Stimulated activated CD8-positive, alpha-beta memory T cell treated with anti-CD3 and anti-CD28 coated beads, Interleukin-7, amount 100 ng/mL, for 1 hour (primary cell): Measurements from ENCODE around the gene GRM7.
"Not testable (repeated sequence)": the region's sequence is repeated elsewhere in the genome, so short reads cannot be mapped to it uniquely, and the experiment has no call there.

Source experiments
- DNase-seq, 2 donors: peaks; one replicate each; pipeline ENCODE4 v3.0.0-alpha.2; 2020; ENCODE audit warnings: low read depth in 2 of 2

GRM7 gene

DNA sequence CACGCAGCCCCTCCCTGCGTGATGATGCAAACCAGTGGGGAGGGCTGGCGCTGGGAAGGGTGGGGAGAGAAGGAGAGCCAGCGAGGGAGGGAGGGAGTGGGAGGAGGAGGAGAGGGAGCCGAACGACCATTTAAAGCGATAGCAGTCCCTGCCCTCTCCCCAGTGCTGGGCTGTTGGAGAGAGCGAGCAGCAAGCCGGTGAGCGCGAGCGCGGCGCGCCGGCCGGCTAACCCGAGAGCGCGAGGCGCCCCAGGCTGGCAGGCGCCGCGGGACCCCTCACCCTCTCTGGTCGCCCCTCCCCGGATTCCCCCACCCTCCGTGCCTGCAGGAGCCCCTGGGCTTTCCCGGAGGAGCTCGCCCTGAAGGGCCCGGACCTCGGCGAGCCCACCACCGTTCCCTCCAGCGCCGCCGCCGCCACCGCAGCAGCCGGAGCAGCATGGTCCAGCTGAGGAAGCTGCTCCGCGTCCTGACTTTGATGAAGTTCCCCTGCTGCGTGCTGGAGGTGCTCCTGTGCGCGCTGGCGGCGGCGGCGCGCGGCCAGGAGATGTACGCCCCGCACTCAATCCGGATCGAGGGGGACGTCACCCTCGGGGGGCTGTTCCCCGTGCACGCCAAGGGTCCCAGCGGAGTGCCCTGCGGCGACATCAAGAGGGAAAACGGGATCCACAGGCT lies at the start of gene GRM7:
Gene GRM7, plus strand, starts transcription at position 162 of the 671 bp plus-strand sequence.
- no peak for DNase-seq

DNA sequence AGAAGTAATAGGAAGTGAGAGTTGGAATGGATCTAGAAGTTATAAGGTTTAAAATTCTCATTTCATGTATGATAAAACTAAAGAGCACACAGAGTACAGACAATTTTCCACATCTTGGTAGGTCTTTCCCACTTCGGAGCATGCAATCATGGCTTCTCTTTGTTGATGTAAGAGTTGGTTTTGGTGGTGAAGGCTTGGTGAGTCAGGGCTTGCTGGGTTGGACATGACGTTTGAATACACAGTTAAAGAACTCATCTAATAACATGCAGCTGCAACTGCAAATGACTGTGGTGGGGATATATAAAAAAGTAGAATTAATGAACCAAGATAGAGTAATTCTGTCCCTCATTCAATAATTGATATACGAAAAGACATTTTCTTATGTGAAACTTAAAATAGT lies 39.5 kb upstream of the GRM7 start:
- no peak for DNase-seq

DNA sequence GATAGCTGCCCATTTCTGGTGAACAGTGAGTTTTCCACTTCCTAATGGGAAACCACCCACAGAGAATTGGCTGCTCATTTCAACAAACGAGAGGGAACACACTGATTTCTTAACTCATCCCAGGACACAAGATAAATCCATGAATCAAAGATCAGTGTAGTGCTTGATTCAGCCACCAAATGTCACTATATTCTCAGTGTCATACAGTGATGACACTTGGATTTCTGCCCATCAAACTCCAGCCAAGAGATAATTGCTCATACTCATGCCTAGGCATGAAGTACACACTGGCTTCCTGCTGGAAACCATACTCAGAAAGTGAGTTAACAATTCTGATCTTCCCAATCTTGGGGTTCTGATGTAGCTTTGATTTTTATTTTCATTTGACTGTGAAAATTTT lies 35.4 kb upstream of the GRM7 start:
- DNase-seq = no peak

DNA sequence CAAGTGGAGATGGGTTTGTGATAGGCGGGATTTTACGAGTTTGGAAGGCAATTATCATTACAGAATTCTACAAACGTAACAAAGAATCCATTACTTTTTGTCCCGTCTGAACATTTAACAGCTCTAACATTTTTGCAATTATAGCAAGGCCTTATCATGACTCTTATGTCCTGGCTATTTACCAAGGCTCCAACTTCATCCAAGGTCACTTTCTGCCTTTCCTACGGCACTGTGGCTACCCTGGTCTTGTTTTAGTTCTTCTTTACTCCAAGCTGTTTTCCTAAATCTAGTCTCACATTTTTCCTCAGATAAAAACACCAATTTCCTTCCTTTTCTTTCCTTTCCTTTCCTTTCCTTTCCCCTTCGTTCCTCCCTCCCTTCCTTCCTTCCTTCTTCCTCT lies 33.5 kb upstream of the GRM7 start:
- DNase-seq = no peak

DNA sequence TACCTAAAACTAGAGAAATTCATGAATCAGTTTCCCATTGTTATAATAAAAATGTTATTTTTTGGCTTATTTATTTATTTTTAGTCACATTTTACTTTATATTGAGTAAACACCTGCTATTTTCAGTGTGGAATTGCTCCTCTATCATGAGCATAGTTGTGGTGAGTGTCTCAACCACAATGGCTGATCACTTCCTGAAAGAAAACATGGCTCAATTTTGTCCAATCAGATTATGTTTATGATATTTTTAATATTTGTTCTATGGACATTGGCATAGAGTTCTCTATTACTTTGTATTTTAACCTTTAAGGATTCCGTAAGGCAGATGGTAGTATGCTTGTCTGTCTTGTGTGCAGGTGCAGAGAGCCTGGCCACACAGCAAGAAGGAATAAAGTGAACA lies 16.2 kb upstream of the GRM7 start:
- no peak for DNase-seq

DNA sequence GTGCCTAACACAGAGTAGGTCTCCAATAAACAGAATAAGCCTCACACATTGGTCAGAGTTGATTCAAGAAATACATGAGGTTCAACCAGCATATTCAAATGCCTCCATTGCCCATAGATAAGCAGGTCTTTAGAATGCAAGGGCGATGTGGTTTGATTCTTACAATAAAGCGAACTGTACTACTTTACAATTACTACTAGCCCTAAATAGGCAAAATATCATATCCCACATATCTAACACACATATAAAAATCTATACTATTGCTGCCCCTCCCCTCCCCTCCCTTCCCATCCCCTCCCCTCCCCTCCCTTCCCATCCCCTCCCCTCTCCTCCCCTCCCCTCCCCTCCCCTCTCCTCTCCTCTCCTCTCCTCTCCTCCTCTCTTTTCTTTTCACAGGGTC lies 6.7 kb upstream of the GRM7 start:
- DNase-seq = no peak

DNA sequence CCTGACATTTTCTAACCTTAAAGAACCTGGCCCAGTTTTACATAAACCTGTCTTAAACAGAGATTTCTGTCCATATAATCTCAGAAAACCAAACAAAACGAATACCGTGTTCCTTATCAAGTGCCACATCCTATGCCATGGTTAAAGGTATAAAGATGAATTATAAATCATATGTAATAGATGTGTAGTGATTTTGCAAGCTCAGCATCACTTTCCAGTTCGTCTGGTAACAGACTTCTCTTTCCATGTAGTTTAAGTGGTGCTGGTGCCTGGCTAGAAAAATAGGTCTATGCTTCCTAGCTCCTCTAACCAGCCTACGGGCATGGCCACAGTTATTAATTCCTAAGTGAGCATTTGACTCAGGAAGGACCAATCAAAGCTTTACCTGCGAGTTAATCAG lies 3.4 kb upstream of the GRM7 start:
- DNase-seq = no peak

DNA sequence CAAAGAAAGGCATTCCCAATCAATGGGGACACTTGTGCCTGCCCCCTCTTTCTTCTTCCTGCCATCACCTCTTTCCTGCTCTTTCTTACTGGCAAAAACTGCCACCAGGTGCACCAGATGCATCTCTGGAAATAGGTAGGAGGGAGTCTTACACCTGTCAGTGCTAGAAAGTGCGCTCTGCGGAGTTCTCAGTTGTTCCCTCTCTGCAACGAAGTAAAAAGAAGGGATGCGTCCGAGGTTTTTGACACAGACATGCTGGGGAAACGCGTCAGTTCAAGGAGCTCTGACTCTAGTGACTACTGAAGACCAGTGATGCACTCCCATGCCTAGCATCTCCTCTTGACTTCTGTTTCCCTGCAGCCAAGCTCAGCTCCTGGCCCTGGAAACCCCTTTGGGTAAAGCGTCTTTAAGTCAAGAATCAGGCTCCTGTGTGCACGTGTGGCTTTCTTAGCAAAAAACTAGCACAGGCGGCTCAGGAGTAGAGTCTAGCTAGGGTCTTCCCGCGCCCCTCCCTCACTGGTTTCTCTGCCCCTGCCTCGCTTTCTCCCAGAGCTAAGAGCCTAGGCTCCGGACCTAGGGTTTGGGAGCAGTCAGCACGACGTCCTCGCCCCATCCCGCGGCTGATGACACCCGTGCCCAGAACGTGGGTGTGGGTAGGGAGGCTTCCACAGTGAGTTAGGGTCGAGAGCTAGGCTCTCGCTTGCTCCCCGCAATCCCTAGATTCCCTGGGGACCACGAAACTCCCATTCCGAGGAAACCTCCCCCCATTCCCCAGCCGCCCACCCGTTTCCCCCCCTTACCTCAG lies 564 bp upstream of the GRM7 start:
- DNase-seq = no peak

DNA sequence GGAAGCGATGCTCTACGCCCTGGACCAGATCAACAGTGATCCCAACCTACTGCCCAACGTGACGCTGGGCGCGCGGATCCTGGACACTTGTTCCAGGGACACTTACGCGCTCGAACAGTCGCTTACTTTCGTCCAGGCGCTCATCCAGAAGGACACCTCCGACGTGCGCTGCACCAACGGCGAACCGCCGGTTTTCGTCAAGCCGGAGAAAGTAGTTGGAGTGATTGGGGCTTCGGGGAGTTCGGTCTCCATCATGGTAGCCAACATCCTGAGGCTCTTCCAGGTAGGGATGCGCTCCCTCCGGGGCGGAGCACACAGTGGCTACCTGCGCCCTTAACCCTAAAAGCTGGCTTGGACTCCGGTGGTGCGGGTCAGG lies 698 bp downstream of the GRM7 start:
- no peak for DNase-seq

DNA sequence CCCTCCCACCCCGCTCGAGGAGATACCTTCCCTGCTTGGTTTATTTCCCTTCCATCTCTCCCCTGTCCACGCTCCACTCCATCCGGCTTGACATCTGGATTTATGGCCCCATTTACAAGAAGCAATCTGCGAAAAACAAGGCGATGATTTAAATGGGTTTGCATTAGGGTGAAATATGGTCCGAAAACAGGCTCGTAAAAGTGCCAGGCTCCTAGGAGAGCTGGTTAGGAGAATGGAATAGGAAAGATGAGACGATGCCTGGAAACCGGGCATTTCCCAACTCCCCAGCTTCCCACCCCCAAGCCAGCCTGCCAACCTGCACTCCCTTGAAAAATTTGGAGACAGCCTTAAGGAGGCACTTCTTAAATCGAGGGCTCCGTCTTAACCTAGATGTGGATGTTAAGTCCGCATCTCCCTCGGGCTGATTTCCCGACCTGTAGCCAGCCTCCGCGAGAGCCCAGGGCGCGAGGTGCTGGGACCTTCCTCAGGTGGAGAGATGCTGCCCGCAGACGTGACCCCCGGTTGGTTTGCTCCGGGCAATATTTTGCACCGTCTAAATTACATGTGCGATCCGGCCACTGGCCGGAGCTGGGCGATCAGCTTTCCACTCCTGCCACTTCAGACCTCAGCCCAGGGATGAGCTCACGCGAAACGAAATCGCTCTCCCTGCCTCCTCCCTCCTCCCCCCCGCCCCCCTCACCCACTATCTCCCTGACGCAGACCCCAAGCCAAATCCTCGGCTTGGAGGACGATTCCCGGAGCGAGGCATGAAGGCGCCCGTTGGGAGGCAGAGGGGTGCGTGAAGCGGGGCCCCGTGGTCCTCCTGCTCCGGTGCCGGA lies 1.3 kb downstream of the GRM7 start:
- DNase-seq = no peak

DNA sequence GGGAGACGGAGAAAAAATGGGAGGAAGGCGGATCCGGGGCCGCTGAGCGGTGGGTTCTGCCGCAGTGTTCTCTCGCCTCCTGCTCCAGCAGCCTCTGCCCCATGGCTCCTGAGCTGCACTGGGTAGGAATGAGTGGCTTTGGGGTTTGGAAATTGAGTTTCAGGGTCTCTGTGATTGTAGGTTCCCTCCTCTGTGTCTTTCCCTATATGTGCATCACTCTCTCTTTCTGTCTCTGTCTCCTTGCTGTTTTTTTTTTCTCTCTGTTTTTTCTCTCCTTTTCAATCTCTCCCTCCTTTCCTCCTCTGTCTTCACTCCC lies 1.9 kb downstream of the GRM7 start:
- DNase-seq = no peak

DNA sequence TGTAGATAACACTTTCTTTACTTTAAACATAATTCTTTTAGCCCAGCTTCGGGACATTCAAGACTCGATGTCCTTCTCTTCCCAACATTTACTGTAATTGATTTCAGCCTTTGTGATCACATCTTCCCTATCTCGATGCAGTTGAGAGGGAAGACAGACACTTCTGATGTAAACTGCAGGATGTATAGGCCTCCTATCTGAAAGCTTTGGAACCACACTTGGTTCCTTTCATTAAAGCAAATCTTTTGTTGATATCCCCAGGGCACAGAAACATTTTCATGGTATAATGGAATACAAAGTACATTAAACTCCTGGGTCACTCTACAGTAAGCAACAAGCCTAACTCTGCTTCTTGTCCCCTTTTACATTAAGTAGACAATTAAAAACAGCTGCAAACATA lies 6.4 kb downstream of the GRM7 start:
- no peak for DNase-seq

DNA sequence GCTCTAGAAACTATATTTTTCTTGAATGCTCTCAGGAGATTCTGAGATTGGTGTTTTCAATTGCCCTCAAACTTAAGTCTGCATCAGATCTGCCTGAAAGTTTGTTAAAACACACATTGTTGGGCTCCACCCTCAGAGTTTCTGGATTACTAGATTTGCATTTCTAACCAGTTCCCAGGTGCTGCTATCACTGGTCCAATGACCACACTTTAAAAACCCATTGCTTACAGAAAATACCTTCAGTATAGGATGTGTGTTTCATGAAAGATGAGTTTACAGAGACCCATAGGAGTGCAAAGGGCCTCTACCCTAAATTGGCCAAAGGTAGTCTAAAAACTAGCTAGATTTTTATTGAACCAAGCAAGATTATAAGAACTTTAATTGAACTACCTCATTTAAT lies 17.8 kb downstream of the GRM7 start:
- DNase-seq = no peak

DNA sequence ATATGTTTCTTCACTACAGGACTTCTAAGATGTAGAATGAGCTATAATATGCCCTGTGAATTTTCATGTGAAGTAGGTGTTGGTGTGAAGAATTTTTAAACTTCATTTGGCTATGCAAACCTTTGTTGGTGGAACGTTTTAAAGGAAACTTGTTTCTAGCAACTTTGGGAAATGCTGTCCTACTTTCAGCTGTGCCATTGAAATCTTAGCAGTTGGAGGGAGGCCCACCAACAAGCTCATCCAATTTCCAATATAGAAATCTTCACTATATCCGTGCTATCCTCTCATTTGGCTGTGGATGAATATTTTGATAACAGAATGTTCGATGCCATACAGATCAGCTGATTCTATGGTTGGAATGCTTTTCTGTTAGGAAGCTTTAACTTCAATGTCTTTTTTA lies 51.3 kb downstream of the GRM7 start:
- DNase-seq = no peak

DNA sequence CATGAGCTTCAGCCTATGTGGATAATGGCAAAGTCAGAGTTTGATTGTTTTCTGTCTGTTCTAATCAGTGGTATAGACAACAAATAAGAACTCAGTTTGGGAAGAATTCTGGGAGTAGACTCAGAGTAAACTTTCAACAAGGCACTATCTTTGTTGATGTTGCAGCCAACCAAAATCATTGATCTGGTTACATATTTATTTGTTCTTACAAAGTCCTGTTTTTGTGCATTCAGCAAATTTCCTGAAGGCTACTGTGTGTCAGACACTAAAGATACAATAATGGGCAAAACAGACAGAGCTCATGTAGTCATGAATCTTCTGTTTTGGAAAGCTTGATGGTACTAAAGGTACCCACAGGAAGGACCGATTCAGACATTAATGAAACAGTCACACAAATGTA lies 55.0 kb downstream of the GRM7 start:
- DNase-seq = no peak

DNA sequence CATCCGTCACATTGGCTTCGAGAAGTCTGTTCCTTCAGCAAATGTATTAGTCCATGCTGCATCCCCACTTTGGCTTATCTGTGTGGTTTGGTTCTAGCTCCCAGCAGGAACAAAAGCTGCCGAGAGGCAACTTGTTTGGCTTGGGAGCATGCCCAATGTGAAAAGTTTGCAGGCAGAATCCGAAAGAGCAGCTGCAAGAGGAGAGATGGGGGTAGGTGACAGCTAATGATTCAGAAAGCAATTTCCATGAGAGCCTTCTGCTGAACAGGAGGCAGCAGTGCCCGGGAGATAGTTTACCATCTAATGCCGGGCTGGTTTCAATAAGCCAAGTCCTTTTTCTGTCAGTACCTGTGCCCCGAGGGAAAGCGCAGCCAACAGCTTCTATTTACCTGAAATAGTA lies 60.2 kb downstream of the GRM7 start:
- DNase-seq = no peak

DNA sequence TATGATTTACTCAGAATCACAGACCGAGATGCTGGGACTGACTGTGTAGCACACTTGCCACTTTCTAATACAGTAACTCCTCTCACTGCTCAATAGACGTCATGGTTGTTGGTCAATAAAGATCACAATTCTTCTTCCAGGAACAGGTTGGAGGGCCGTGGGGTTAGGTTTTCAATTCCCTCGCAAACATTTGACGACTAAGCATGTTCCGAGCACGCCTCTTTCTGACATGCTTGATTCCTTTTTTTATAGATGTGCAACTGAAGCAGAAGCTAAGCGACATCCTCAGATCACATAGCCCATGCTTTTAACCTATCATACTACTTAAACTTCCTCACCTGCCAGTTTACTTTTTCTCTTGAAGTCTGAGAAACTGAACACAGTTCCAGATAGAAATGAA lies 61.0 kb downstream of the GRM7 start:
- no peak for DNase-seq

DNA sequence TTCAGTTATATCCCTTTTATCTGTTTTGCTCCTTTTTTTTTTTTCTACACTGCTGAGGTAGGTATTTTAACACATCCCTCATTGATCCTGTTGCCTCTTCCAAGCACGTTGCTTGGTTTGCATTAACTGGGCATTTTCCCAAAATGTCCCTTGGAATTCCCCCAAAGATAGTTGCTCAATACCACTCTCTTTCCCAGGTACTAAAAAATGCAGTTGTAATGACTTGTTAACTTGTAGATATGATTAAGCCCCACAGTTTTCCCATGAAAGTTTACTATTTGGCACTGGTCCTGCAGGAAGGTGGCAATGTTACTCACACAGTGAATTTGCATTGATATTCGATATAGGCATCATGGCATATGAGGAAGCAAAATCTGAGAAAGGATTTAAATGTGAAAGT lies 67.1 kb downstream of the GRM7 start:
- no peak for DNase-seq

DNA sequence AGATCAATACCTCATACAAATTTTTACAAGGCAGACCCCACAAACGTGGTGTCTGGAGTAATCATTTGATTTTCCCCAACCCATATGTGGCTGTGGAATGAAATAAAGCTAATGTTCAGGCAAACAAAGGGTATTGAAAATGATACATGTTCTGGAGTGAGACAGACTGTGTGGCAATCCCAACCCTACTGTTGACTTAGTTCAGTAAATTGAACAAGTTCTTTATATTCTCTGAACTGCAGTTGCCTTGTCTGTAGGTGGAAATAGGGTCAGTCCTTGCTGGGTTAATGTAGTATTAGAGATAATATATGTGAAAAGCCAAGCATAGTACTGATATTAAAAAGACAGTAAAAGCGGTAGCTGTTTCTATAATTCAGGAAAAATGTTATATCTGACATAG lies 69.0 kb downstream of the GRM7 start:
- DNase-seq = no peak

DNA sequence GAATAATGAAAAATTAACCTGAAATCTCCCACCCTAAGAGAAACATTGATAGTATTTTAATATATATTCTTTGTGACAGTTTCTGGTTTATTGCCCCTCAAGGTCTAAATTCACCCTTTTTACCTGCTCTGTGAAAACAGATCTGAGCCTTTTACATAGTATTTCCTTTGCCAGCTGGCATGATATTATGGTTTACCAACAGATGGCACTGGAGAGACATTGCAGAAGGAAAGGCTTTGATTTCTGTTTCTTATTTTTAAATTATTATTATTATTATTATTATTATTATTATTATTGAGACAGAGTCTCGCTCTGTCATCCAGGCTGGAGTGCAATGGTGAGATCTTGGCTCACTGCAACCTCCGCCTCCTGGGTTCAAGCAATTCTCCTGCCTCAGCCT lies 74.5 kb downstream of the GRM7 start:
- DNase-seq = not testable (repeated sequence)

DNA sequence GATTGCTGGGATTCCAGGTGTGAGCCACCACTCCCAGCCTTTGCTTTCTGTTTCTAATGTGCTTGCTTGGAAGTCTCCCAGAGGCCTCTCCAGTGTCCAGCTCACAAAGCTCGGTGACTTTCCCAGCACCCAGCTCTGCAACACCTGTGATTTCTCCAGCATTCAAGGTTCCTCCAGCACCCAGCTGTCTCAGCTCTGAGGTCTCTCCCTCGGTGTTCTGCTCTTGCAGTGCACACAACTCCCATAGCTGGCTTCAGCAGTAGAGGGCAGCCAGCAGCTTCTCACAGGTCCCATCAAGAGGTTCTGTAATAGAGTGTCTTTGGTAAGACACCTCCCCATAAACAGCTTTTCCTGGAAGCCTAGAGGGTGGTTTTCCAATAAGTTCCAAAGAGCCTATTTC lies 75.1 kb downstream of the GRM7 start:
- DNase-seq = no peak

DNA sequence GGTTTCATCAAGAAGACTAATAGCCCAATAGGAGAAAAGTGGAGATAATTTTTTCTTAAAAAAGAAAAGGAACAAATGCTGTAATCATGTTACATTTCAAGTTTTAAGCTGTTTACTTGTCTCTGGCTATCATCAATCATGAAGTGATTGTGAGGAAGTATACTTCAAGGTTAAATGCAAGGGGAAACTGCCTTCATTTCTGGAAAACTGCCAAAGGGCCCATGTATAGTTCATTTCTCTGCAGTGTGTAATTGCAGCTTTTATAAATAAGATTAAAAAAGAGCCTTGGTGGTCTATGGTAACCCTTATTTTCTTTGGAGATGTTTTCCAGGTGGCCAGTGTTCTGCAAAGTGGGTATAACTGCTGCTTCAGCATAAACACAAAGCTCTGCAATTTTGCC lies 101.9 kb downstream of the GRM7 start:
- DNase-seq = no peak

DNA sequence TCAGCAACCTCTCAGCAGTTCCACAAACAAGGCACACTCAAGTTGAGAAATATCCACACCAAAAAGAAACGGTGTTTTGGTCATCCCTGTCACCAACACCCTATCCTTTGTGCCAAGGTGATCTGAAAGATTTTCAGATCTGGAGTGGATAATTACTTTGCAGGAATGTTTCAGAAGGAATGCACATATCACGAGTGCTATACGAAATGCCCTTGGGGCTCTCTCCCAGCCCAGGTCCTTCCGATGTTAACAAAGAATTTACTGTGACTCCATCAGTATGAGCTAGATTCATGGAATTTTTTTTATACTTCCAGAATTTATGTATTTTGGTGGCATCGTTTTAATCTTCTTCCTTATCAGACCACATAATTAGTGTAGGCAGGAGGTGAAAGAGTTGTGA lies 105.0 kb downstream of the GRM7 start:
- no peak for DNase-seq
